Loucy (cell line): Measurements from ENCODE around the gene PLA2G4F.

Experiments
- H2AFZ ChIP-seq: fragments of 200-600 bp; sonication (generic); 2 replicates; pipeline ENCODE4 v1.6.0; 2016; ENCODE audit warnings: antibody characterized with exemption, mild to moderate bottlenecking, low read length, moderate library complexity
- H3F3A ChIP-seq: fragments of 200-600 bp; 2 replicates; pipeline ENCODE4 v1.6.0; 2016; ENCODE audit warnings: antibody characterized with exemption, low read depth, mild to moderate bottlenecking
- H3K27me3 ChIP-seq: fragments of 200-600 bp; sonication (generic); 2 replicates; pipeline ENCODE4 v1.6.1; 2014; ENCODE audit warnings: low read length, mild to moderate bottlenecking; ENCODE audit not compliant: insufficient read depth, poor library complexity, severe bottlenecking
- H3K36me3 ChIP-seq: fragments of 200-600 bp; sonication (generic); 2 replicates; pipeline ENCODE4 v1.6.1; 2016; ENCODE audit warnings: low read length; ENCODE audit not compliant: insufficient read depth
- H3K4me1 ChIP-seq: fragments of 200-600 bp; sonication (generic); 2 replicates; pipeline ENCODE4 v1.5.1; 2014; ENCODE audit warnings: low read length, mild to moderate bottlenecking; ENCODE audit not compliant: insufficient read depth, poor library complexity, severe bottlenecking
- H3K4me2 ChIP-seq: fragments of 200-600 bp; sonication (generic); 2 replicates; pipeline ENCODE4 v1.6.0; 2014; ENCODE audit warnings: antibody characterized with exemption, low read length, low read depth, mild to moderate bottlenecking; ENCODE audit not compliant: poor library complexity, severe bottlenecking
- H3K4me3 ChIP-seq: fragments of 200-600 bp; sonication (generic); 2 replicates; pipeline ENCODE4 v1.5.1; 2014; ENCODE audit warnings: low read length, mild to moderate bottlenecking, mixed read lengths; ENCODE audit not compliant: poor library complexity, severe bottlenecking
- H3K79me2 ChIP-seq: fragments of 200-600 bp; sonication (generic); 2 replicates; pipeline ENCODE4 v1.6.1; 2014; ENCODE audit warnings: low read length; ENCODE audit not compliant: insufficient read depth
- H3K9ac ChIP-seq: fragments of 200-600 bp; sonication (generic); 2 replicates; pipeline ENCODE4 v1.6.0; 2014; ENCODE audit warnings: mild to moderate bottlenecking, low read depth, low read length, moderate library complexity; ENCODE audit not compliant: poor library complexity, severe bottlenecking
- H3K9me2 ChIP-seq: fragments of 200-600 bp; sonication (generic); replicated peaks from 2 replicates; pipeline ENCODE4 v1.6.1; 2016; ENCODE audit warnings: low read depth, low read length, mixed read lengths
- H3K9me3 ChIP-seq: fragments of 200-600 bp; sonication (generic); 2 replicates; pipeline ENCODE4 v1.6.1; 2014; ENCODE audit warnings: mild to moderate bottlenecking, antibody characterized with exemption, low read length, low read depth; ENCODE audit not compliant: insufficient read depth
- H4K20me1 ChIP-seq: fragments of 200-600 bp; sonication (generic); 2 replicates; pipeline ENCODE4 v1.6.0; 2014; ENCODE audit warnings: antibody characterized with exemption, low read length, mild to moderate bottlenecking; ENCODE audit not compliant: insufficient read depth, poor library complexity, severe bottlenecking
- EZH2phosphoT487 ChIP-seq: fragments of 200-600 bp; IDR thresholded peaks from 2 replicates; pipeline ENCODE4 v1.6.1; 2018; ENCODE audit warnings: antibody characterized with exemption, mild to moderate bottlenecking, moderate library complexity, borderline replicate concordance
- TF ChIP-seq, protein P1 (sequence below): fragments of 200-600 bp; sonication (generic); conservative IDR thresholded peaks from 2 replicates; pipeline ENCODE4 v1.5.1; 2014; ENCODE audit warnings: mild to moderate bottlenecking, antibody characterized with exemption, low read length

Gene PLA2G4F

DNA sequence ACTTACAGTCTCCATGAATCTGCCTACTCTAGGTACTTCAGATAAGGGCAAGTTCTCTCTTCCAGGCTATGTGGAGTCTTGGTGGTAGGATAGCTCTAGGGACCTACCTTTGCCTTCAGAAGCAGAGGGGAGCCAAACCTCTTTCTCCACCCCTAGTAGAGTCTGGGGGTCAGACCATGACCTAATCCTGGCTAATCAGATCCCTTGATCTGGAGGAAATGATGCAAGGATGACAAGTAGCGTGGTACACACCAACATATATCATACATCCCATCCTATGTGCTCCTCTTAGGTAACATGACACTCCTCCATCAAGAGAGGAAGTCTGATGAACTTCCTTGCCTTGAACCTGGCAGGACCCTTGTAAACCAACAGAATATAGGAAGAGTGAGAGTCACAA is 15.4 kb upstream of the PLA2G4F start:
- no peaks in the 10 kb centered on the region for H3K9me2 ChIP-seq
- no peak overlapping the region for H3K4me2 ChIP-seq
- no peak for TF ChIP-seq EZH2phosphoT487
- TF ChIP-seq, protein P1, sequence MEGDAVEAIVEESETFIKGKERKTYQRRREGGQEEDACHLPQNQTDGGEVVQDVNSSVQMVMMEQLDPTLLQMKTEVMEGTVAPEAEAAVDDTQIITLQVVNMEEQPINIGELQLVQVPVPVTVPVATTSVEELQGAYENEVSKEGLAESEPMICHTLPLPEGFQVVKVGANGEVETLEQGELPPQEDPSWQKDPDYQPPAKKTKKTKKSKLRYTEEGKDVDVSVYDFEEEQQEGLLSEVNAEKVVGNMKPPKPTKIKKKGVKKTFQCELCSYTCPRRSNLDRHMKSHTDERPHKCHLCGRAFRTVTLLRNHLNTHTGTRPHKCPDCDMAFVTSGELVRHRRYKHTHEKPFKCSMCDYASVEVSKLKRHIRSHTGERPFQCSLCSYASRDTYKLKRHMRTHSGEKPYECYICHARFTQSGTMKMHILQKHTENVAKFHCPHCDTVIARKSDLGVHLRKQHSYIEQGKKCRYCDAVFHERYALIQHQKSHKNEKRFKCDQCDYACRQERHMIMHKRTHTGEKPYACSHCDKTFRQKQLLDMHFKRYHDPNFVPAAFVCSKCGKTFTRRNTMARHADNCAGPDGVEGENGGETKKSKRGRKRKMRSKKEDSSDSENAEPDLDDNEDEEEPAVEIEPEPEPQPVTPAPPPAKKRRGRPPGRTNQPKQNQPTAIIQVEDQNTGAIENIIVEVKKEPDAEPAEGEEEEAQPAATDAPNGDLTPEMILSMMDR: no peak
- H2AFZ ChIP-seq: no peak overlapping the region
- peaks cover 72% of the 10 kb centered on the region; the same call in 1 of the 2 replicates for H3K36me3 ChIP-seq
- no peaks in the 10 kb centered on the region for H3K9me3 ChIP-seq
- H3K27me3 ChIP-seq: no peaks in the 10 kb centered on the region
- H3F3A ChIP-seq: no peaks in the 10 kb centered on the region
- H3K9ac ChIP-seq: no peak overlapping the region
- H3K4me1 ChIP-seq: no peaks in the 10 kb centered on the region
- no peak overlapping the region for H3K4me3 ChIP-seq
- H3K79me2 ChIP-seq: no peaks in the 10 kb centered on the region
- H4K20me1 ChIP-seq: no peaks in the 10 kb centered on the region

DNA sequence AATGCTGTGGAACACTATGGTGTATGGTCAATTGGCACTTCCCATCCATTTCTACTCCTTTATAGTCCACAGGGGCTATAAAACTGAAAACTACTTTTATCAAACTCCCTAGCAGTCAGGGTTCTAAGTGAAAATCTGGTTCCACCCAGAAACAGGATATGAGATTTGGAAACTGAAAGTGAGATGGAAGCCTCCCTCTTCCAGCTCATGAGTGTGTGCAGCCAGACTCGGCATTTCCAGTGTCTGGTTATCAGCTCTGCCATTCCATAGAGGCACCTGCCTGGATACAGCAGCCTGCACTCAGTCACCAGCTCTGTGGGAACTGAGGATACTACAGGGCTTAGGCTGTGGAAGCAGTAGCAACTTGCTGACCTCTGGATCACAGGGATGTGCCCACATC is 14.7 kb upstream of the PLA2G4F start:
- Histone ChIP-seq H3K4me3 (no peak overlapping the region), H3K79me2 (no peaks in the 10 kb centered on the region), H3K9me3 (no peaks in the 10 kb centered on the region), H3K36me3 (peaks cover 78% of the 10 kb centered on the region; the same call in 1 of the 2 replicates), H3K27me3 (no peaks in the 10 kb centered on the region), H3K9ac (no peak overlapping the region), H4K20me1 (no peaks in the 10 kb centered on the region), H3K4me1 (no peaks in the 10 kb centered on the region), H3K4me2 (no peak overlapping the region), H2AFZ (no peak overlapping the region), H3K9me2 (no peaks in the 10 kb centered on the region), H3F3A (no peaks in the 10 kb centered on the region)
- no peak for TF ChIP-seq EZH2phosphoT487
- TF ChIP-seq, protein P1: no peak

DNA sequence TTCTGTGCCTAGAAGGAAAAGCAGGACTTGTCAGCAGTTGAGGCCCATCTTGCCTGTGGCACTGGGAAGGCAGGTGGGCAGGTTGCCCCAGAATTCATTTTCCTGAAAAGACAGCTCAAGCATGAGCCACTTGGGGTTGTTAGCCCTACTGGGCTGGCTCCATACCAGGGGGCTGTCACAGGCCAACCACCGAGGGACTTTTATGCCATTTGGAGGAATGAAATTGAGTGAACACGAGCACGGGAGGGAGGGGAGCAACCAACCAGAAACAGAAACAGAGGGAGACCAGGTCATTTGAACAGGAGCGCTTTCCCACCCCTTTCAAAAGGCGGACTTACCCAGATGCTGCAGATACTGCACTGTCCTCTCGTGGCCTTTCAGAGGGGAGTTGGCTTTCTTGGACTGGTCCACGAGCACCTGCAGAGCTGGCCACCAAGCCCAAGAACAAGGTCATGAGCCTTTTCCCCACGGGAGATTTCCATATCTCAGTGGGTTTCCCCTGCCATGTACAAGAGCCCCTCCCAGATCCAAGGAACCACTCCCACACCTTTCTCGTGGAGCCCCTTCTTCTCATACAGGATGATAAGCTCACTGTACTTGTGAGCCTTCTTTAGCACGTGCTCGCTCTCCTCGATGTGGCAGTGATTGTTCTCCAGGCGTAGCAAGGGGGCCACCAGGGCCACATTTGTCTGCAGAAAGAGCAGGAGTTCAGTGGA is 9.9 kb upstream of the PLA2G4F start:
- no peaks in the 10 kb centered on the region for H4K20me1 ChIP-seq
- no peak overlapping the region for H2AFZ ChIP-seq
- H3K36me3 ChIP-seq: peaks cover 95% of the 10 kb centered on the region; the same call in 1 of the 2 replicates
- TF ChIP-seq, protein P1: no peak
- no peak for TF ChIP-seq EZH2phosphoT487
- H3F3A ChIP-seq: no peaks in the 10 kb centered on the region
- H3K9ac ChIP-seq: no peak overlapping the region
- no peaks in the 10 kb centered on the region for H3K4me1 ChIP-seq
- no peaks in the 10 kb centered on the region for H3K27me3 ChIP-seq
- H3K9me2 ChIP-seq: no peaks in the 10 kb centered on the region
- H3K4me3 ChIP-seq: no peak overlapping the region
- H3K79me2 ChIP-seq: no peaks in the 10 kb centered on the region
- H3K4me2 ChIP-seq: no peak overlapping the region
- no peaks in the 10 kb centered on the region for H3K9me3 ChIP-seq
